HepG2 (cell line): ENCODE results near the gene NTMT2.

Experiments
- ATF1 ChIP-seq: IDR thresholded peaks from 2 replicates; pipeline ENCODE4 v1.6.1; 2016; ENCODE audit warnings: mild to moderate bottlenecking, control low read depth
- EHMT2 ChIP-seq: fragments of 200-600 bp; sonication (generic); IDR thresholded peaks from 2 replicates; pipeline ENCODE4 v1.7.0; 2017; ENCODE audit warnings: antibody characterized with exemption, low read depth, low read length, borderline replicate concordance
- EP300 ChIP-seq, 3 experiments: sonication (generic) in 1 of 3; formaldehyde crosslinking in 1 of 3; IDR thresholded peaks; 2 replicates each; pipeline versions ENCODE4 v1.5.1 to v1.6.1; 2011 to 2020; ENCODE audit warnings: low read depth in 2 of 3, low read length in 2 of 3, borderline replicate concordance in 1 of 3, improper control_type of control experiment in 1 of 3, mild to moderate bottlenecking in 1 of 3, missing genetic modification reagents in 1 of 3, moderate library complexity in 1 of 3
- EZH2 ChIP-seq: conservative IDR thresholded peaks from 2 replicates; pipeline ENCODE4 v1.6.1; 2012; ENCODE audit warnings: mild to moderate bottlenecking, low read depth, low read length, moderate library complexity
- FOSL2 ChIP-seq: sonication (generic); formaldehyde crosslinking; IDR thresholded peaks from 2 replicates; pipeline ENCODE4 v1.4.0; 2020; ENCODE audit warnings: missing genetic modification reagents
- IKZF1 ChIP-seq: fragments of 450-650 bp; IDR thresholded peaks from 2 replicates; pipeline ENCODE4 v1.7.1; 2016
- PITX1 ChIP-seq: sonication (generic); formaldehyde crosslinking; IDR thresholded peaks from 2 replicates; pipeline ENCODE4 v1.5.1; 2020; ENCODE audit warnings: mild to moderate bottlenecking, missing genetic modification reagents
- POLR2A ChIP-seq, 2 experiments: IDR thresholded peaks; 2 replicates each; pipeline ENCODE4 v1.6.1; 2011; ENCODE audit warnings: low read depth in 2 of 2, low read length in 2 of 2, mild to moderate bottlenecking in 1 of 2, moderate library complexity in 1 of 2; ENCODE audit not compliant: insufficient read depth in 1 of 2
- ZFP36L2 ChIP-seq: sonication (generic); formaldehyde crosslinking; IDR thresholded peaks from 2 replicates; pipeline ENCODE4 v1.4.0; 2020; ENCODE audit warnings: missing genetic modification reagents
- ZSCAN12 ChIP-seq: sonication (generic); formaldehyde crosslinking; IDR thresholded peaks from 2 replicates; pipeline ENCODE4 v1.9.0; 2021; ENCODE audit warnings: mild to moderate bottlenecking, missing genetic modification reagents
- TF ChIP-seq, protein P1 (sequence below): sonication (generic); formaldehyde crosslinking; IDR thresholded peaks from 2 replicates; pipeline ENCODE4 v1.5.0; 2020; ENCODE audit warnings: mild to moderate bottlenecking, missing genetic modification reagents, moderate library complexity

DNA sequence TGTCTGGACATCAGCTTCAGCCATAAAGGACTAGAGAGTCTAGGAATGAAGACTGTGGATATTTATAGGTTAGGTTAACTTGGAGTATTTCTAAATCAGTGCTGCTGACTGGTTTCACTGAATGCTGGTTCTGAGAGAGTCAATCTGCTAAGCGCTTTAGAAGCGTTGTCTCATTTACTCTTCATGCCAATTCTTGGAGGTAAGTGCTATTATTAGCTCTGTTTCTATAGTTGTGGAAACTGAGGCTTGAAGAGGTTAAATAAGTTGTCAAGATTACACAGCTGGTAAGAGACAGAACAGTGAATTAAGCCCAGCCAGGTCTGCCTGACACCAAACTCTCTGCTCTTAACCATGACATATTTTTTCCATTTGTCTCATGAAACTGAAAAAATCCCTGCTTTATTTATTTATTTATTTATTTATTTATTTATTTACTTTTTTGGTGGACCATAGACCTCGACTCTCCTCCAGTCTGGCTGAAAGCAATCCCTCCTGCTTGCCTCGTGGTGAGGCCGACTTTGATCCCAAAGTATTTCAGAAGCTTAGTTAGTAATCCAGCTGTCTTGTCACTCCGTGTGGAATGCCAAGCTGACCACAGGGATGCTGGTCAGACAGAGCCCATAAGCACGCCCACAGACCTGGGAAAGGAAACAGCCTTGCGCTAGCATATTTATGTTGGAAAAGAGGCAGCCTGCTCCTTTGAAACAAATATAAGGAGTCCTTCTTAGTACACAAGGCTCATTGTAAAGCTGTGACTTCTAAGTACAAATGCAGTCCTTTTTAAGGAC lies 16.9 kb downstream of the NTMT2 start:
- TF ChIP-seq PITX1: no peak
- TF ChIP-seq IKZF1: no peak
- TF ChIP-seq ZFP36L2: no peak
- TF ChIP-seq, protein P1, sequence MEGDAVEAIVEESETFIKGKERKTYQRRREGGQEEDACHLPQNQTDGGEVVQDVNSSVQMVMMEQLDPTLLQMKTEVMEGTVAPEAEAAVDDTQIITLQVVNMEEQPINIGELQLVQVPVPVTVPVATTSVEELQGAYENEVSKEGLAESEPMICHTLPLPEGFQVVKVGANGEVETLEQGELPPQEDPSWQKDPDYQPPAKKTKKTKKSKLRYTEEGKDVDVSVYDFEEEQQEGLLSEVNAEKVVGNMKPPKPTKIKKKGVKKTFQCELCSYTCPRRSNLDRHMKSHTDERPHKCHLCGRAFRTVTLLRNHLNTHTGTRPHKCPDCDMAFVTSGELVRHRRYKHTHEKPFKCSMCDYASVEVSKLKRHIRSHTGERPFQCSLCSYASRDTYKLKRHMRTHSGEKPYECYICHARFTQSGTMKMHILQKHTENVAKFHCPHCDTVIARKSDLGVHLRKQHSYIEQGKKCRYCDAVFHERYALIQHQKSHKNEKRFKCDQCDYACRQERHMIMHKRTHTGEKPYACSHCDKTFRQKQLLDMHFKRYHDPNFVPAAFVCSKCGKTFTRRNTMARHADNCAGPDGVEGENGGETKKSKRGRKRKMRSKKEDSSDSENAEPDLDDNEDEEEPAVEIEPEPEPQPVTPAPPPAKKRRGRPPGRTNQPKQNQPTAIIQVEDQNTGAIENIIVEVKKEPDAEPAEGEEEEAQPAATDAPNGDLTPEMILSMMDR (CRISPR knock-in tag): no peak
- TF ChIP-seq POLR2A (IDR thresholded peaks at IDR 0.05; ENCODE audit: insufficient read depth in 1 of 2, low read depth in 2 of 2, low read length in 2 of 2): no peak
- TF ChIP-seq FOSL2: no peak
- TF ChIP-seq ZSCAN12: no peak
- TF ChIP-seq ATF1 (CRISPR knock-in tag): no peak
- no peak for TF ChIP-seq EZH2
- no peak for TF ChIP-seq EHMT2
- TF ChIP-seq EP300 (IDR thresholded peaks at IDR 0.05; ENCODE audit: low read depth in 2 of 2, low read length in 2 of 2): no peak
- no peak for TF ChIP-seq EP300 (CRISPR knock-in tag; IDR thresholded peaks at IDR 0.05; ENCODE audit: borderline replicate concordance)
